Ammon's horn (tissue), 1 donor: ENCODE data around the gene PDE8A.
A peak's percentile ranks its signal among the peaks of the same experiment; 100 is the strongest.

Experiments
- DNase-seq: peaks from one replicate; pipeline ENCODE4 v3.0.0-alpha.2; 2016; ENCODE audit warnings: low spot score

The PDE8A gene, protein sequence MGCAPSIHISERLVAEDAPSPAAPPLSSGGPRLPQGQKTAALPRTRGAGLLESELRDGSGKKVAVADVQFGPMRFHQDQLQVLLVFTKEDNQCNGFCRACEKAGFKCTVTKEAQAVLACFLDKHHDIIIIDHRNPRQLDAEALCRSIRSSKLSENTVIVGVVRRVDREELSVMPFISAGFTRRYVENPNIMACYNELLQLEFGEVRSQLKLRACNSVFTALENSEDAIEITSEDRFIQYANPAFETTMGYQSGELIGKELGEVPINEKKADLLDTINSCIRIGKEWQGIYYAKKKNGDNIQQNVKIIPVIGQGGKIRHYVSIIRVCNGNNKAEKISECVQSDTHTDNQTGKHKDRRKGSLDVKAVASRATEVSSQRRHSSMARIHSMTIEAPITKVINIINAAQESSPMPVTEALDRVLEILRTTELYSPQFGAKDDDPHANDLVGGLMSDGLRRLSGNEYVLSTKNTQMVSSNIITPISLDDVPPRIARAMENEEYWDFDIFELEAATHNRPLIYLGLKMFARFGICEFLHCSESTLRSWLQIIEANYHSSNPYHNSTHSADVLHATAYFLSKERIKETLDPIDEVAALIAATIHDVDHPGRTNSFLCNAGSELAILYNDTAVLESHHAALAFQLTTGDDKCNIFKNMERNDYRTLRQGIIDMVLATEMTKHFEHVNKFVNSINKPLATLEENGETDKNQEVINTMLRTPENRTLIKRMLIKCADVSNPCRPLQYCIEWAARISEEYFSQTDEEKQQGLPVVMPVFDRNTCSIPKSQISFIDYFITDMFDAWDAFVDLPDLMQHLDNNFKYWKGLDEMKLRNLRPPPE

DNA sequence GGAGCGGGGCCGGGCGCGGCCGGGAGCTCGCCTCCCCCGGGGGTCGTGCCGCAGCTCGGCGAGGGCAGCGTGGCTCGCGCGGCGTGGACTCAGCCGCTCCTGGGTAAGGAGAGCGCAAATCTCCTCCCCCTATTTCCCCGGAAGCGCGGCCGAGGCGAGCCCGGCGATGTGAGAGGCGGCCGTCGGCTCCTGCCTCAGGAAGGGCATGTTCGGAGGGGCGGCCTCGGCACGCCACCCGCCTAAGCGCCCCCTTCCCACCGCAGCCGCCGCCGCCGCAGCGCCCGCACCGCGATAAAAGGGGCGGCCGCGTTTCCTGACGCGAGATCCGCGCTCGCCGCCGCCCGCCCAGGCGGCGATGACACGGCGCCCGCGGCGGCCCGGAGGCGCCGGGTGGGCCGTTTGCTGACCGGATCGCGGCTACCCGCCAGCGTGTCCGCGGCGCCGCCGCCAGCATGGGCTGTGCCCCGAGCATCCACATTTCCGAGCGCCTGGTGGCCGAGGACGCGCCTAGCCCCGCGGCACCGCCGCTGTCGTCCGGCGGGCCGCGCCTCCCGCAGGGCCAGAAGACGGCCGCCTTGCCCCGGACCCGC lies at the start of gene PDE8A:
Gene PDE8A, plus strand, starts transcription at position 146 of the 590 bp plus-strand sequence. Its CDS starts 307 bp downstream, at position 453.
- DNase-seq = peak; percentile 25

- no peak for DNase-seq
Measured at GRCh38 chr15:84934942-84935729, 46.5 kb upstream of the PDE8A start.

GRCh38 chr15:84937144-84937543 lies 44.5 kb upstream of the PDE8A start:
- no peak for DNase-seq

DNA sequence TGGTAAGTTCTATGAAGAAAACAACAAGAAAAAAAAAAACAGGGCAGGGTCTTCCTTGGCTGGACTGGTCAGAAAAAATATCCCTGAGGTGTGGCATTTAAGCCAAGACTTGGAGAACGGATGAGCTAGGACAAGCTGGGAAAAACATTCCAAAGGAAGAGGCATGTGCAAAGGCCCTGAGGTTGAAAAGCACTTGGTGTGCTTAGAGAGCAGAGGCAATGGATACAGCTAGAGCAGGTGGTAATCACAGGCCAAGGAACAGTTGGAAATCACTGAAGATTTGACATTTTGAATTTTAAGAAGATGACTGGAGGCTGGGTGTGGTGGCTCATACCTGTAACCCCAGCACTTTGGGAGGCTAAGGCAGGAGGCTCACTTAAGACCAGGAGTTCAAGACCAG lies 42.9 kb upstream of the PDE8A start:
- no peak for DNase-seq

DNA sequence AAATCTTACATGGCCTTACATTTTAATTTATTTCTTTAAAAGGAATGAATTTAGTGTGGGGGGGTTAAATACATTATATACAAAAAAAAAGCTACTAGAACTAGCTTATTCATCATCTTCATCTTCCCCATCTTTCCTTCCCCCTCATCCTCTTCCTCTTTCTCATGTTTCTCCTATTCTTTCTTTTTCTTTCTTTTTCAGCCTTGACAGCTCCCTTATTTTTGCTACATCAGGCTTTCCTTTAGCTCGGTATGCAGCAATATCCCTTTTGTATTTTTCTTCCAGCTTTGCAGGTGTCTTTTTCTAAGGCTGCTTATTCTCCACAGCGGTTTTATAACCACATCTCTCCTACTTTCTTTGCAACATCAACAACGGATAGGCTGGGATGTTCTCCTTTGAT lies 41.3 kb upstream of the PDE8A start:
- DNase-seq = no peak

DNA sequence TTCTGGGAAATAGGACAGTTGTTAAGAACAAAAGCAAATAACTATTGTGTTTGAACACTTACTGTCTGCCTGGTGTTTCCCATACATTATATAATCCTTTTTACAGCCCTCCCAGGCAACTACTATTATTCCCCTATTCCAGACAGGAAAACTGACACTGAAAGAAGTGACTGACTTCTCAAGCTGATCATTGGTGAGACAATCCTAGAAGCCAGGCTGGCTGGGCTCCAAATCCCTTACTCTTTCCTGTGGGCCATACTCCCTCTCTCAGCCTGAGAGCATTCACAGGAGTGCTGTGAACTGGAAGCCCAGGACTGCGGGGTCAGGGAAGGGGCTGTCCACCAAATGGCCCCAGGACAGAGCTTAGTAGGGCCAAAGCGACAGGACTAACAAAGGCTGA lies 39.2 kb upstream of the PDE8A start:
- DNase-seq = no peak

GRCh38 chr15:84944311-84944710 lies 37.3 kb upstream of the PDE8A start:
- DNase-seq = no peak

- no peak for DNase-seq
Measured at GRCh38 chr15:84944861-84945260, 36.8 kb upstream of the PDE8A start.

GRCh38 chr15:84946772-84947489 lies 34.7 kb upstream of the PDE8A start:
- DNase-seq = no peak

GRCh38 chr15:84947947-84948830 lies 33.5 kb upstream of the PDE8A start:
- DNase-seq = no peak

GRCh38 chr15:84949043-84949442 lies 32.6 kb upstream of the PDE8A start:
- no peak for DNase-seq

GRCh38 chr15:84949845-84950569 lies 31.6 kb upstream of the PDE8A start:
- DNase-seq = peak; percentile 75

DNA sequence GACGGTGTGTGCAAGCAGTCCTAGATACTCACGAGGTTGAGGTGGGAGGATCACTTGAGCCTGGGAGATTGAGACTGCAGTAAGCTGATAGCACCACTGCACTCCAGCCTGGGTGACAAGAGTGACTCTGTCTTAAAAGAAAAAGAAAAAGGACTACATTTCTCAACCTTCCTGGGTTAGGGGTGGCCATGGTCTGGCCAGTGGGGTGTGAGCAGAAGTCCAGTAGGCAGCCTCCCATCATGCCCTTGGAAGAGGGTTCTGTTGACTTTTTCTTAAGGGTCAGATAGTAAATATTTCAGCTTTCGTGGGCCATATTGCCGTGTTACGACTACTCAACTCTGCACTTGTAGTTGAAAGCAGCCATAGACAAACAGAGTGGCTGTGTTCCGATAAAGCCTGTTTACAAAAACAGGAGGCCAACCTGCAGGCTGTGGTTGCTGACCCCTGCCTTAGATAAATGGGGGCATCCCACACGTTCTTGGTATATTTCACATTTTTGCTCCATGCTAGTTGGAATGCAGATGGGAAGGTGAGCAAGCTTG lies 31.0 kb upstream of the PDE8A start:
- no peak for DNase-seq

- DNase-seq = no peak
Measured at GRCh38 chr15:84951736-84952135, 29.9 kb upstream of the PDE8A start.

DNA sequence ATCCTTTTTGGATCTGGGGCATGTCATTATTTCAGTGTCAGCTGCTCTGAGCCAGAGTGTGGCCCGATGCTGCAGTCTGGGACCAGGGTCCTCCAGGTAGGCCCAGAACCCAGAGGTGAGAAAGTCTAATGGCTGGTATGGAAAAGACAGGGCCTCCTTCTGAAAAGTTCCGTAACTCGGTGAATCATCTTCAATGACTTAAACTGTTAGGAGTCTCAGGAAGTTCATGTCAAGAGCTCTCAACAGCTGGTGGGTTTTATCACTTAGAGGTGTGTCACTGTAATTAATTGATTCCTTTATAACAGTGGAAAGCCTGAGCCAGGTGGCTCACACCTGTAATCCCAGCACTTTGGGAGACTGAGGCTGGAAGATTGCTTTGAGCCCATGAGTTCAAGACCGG lies 28.5 kb upstream of the PDE8A start:
- no peak for DNase-seq

DNA sequence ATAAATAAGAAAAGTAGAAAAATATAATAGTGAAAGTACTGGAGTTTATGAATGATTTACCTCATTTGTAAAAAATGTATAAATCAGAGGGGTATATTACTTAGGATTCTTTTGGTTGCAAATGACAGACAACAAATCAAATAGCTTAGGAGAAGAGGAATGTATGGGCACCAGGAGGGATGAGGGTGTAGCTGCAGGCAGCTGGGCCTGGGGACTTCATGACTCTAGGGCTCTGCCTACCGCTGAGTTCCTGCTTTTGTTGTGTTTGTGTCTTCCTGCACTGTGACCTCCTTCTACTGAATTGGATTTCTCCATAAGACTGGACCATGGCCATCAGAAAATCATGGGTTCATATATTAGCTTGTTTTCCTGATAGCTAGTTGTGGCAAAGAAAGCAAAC lies 27.9 kb upstream of the PDE8A start:
- DNase-seq = no peak

DNA sequence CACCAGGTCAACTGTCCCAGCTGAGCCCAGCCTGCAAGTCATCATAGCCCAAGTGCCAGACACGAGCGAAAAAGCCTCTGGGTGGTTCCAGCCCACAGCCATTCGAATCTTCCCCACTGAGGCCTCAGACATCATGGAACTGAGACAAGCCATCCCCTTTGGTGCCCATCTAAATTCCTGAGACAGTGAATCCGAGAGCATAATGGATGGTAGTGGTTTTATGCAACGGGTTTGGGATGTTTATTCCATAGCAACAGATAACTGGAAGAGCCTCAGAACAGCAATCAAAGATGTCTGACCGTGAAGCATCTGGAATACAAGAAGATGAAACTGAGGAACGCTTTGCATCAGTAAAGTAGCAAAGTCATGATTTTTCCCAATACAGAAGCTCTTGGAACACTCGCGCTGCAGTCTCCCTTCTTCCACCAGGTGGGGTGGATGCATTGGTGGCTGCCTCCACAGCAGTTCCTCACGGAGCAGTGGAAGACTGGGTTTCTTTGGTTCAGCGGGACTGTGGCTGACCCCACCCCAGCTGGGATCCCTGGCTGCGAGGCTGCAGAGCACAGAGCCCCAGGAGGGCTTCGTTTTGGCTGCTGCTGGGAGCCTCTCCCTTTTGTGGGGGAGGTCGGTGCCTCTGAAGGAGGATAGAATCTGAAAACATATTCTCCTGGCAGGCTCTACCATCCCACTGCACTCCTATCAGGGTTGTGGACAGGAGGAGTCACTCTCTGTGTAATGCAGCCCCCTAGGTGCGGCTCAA lies 26.4 kb upstream of the PDE8A start:
- DNase-seq = peak; percentile 89

GRCh38 chr15:84956199-84956598 lies 25.5 kb upstream of the PDE8A start:
- DNase-seq = no peak
